HG02981 (cell line): ENCODE measurements around the gene CARD11.
A peak's percentile ranks its signal among the peaks of the same experiment; 100 is the strongest.
"Not testable (repeated sequence)": the region's sequence is repeated elsewhere in the genome, so short reads cannot be mapped to it uniquely, and the experiment has no call there.

ENCODE experiments used
- ATAC-seq: cut with Tn5 transposase; IDR thresholded peaks from one replicate; pipeline ENCODE4 v1.9.1; 2021; ENCODE audit warnings: mild to moderate bottlenecking, moderate library complexity; ENCODE audit not compliant: unreplicated experiment

CARD11 gene

DNA sequence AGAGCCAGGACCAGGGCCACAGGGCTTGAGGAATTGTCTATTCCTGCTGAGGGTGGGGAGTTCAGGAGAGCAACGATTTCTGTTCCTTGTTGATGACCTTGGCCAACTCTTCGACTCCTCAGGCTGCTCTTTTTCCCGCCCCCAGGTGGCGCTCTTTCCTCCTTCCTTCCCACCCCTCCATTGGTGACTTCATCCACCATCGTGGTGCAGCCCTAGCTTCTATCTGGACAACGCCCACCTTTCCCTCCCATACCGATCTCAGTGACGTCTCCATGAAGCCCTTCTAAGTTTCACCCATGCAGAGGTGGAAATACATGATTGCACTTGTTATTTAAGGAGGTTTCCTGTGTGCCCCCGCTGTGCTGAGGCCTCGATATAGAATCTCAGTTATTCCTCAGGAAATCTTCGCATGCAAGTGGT lies 22.1 kb upstream of the CARD11 start:
- peak; percentile 38 for ATAC-seq

DNA sequence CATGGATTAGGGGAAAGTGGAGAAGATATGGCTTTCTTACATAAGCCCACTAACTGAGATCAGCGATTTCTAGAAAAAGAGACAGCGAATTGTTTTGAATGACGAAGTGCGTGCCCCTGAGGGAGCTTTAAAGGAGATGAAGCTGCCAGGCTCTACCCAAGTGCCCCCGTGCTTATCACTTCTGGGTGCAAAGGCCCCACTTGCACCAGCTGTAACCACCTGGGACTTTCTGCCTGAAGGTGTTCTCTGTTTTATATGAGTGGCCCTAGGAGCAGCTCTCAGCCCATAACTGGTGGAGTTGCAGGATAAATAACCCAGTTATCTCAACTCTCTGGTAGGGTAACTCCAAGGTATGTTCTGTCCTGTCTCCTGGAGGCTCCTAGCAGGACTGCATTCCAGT lies 20.4 kb upstream of the CARD11 start:
- no peak for ATAC-seq

DNA sequence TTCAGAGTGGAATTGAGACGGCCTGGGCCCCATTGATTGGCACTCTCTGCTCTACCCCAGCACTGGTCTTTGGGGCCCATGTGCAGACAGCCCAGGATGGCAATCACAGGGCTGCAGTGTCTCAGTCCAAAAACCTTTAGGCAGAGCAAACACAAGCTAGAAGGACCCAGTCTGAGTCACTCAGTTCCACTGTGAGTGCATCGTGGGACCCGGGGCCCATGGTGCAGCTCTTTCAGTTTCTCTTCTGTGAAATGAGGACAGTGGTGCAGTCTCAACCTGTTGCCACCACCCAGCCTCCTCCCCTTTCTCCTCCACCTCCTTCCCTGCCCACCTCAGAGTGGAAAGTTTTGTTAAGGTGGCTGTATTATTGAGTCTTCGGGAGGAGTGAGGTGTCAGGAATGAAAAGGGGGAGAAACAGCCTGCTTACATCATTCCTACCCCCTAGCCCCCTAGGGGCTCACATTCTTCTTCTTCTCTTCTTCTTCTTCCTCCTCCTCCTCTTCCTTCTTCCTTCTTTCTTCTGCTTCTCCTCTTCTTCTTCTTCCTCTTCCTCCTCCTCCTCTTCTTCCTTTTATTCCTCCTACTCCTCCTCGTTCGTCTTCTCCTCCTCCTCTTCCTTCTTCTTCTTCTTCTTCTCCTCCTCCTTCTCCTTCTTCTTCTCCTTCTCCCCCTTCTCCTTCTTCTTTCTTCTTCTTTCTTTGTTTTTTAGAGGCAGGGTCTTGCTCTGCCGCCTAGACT lies 19.5 kb upstream of the CARD11 start:
- peak; percentile 79 for ATAC-seq

DNA sequence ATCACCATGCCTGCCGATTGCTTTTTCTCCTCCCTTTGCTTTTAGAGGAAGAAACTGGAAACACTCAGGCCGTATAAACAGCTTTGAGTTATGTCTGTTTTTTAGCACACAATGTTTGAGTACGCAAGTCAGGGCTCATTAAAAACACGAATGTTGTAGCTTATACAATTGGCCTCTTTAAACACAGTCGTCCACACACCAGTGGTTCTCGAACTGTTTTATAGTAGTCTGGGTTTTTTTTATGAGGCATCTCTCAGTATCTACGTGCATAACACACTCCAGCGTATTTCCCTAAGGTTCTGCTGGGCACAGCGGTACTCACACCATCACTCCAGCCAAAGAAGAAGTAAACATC lies 13.4 kb upstream of the CARD11 start:
- no peak for ATAC-seq

DNA sequence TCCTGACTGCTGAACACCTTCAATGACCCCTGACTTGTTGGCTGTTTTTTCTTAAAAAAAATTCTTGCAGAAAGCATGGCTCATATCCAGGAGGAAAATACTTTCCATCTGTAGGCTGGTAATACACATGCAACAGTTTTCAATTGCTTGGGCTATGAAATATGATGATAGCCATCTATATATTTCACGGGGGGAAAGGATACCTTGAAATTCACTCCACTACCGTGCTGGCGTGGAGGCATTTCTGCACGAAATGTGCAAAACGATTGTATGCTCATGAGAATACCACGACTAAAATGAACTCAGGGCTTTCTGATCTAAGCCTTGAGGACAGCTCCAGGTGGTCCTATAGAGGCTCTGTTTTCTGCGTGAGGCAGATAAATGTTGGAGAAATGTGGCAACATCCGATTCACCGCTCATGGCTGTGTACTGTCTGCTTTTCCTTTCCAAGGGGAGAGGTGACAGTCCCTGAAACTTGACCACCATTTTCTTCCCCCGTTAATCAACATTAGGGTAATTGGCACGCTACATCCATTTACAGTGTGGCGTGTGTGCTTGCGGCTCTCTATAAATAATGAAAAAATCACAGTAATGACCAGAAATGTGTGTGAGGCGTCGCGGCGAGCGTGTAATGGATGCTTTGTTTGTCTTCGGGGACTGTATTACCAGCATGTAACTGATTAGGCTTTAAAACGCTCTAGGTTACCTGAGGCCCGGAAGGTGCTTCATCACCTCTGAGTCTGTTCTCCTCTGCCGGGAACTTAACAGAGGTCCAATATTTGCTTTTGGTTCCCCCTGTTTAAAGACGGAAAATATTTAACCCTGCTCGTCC lies 12.8 kb upstream of the CARD11 start:
- ATAC-seq: no peak

GRCh38 chr7:3055626-3056025 lies 12.0 kb upstream of the CARD11 start:
- ATAC-seq: no peak

- peak; percentile 68 for ATAC-seq
These were observed 692 bp downstream of the CARD11 start for GRCh38 chr7:3042861-3043489.

- ATAC-seq: no peak
These were observed 1.5 kb downstream of the CARD11 start for GRCh38 chr7:3041986-3042675.

DNA sequence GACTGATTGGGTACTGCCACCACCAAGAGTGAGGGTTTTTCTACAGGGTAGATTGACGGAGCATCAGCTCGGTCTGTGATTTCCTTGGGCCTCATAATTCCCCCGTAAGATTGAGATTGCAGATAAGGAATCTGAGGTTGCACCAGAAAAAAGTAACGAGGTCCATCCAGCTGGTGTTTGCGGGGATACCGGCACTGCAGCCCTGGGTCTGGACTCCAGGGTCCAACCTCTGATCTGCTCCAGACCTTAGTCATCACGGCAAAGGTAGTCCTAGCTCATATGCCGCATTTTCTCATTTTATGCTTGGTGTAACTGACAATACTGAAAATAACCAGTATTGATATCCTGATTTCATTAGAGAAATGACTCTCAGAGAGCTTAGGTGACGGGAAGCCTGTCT lies 3.9 kb downstream of the CARD11 start:
- ATAC-seq: no peak

DNA sequence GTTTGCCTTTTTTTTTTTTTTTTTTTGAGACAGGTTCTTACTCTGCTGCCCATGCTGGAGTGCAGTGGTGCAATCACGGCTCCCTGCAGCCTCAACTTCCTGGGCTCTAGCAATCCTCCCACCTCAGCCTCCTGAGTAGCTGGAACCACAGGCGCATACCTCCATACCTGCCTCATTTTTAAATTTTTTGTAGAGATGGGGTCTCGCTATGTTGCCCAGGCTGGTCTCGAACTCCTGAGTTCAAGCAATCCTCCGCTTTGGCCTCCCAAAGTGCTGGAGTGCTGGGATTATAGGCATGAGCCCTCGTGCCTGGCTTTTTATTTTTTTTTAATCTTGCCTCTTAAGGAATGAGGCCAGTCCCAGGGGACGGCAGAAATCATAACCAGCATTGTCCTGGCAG lies 5.7 kb downstream of the CARD11 start:
- ATAC-seq: not testable (repeated sequence)

DNA sequence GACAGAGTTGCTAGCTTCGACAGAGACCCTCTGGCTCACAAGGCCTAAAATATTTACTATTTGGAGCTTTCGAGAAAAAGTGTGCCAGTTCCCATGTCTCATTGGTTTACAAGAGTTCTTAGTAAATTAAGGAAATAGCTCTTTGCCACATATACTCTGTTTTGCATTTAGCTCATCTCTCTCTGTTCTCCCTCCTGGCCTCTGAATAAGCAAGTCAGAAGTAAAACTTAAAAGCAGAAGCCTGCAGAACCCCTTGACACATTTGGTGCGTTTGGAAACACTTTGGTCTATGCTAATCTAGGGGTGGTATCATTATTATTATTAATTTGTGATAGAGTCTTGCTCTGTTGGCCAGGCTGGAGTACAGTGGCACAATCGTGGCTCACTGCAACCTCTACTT lies 6.4 kb downstream of the CARD11 start:
- ATAC-seq: no peak

DNA sequence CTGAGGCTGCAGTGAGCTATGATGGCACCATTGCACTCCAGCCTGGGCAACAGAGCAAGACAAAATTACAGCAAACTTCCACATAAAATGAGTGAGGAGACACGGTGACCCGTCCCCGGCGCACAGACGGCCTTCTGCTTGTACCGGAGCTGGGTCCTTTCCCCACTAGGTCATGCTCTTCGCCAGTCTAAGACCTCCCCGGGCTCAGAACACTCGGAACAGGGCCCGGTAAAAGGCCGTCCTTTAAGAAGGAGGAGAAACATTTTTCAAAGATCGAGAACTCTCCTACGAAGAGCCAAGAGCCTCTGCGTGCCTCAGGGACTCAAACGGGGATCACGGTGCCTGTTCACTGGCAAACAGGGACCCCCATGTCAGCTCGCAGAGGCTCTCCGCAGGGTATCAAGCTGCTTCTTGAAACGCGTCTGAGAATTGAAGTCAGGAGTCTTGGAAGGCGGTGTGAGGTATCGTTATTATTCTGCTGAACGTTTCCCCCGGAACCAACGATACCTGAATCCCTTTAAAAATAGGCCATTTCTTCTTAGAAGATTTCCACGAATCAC lies 9.0 kb downstream of the CARD11 start:
- no peak for ATAC-seq

DNA sequence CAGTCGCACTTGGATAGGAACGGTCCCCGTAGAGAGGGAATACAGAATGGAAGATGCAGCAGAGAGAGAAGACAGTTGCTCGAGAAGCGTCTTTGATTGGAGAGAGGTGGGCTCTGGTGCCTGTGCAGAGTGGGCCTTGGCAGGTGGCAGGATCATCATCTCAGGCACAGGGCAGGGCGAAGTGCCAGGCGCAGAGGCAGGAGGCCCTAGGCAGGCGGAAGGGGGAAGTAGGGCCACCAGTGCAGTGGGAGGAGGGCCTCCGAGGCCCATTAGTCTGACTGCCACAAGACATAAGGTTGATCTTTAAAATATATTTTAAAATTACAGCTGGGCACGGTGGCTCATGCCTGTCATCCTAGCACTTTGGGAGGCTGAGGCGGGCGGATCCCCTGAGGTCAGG lies 10.1 kb downstream of the CARD11 start:
- ATAC-seq: no peak

DNA sequence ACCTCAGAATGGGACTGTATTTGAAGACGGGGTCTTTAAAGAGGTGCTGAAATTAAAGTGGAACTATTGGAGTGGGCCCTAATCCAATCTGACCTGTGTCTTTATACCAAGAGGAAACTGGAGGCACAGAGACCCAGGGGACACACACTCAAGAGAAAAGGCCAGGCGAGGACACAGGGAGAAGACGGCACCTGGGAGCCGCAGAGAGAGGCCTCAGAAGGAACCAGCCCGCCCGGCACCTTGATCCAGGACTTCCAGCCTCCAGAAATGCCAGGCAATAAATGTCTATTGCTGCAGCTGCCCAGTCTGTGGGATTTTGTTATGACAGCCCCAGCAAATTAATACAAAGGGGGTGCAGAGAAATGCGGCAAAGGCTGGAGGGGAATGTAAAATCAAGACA lies 10.5 kb downstream of the CARD11 start:
- no peak for ATAC-seq

DNA sequence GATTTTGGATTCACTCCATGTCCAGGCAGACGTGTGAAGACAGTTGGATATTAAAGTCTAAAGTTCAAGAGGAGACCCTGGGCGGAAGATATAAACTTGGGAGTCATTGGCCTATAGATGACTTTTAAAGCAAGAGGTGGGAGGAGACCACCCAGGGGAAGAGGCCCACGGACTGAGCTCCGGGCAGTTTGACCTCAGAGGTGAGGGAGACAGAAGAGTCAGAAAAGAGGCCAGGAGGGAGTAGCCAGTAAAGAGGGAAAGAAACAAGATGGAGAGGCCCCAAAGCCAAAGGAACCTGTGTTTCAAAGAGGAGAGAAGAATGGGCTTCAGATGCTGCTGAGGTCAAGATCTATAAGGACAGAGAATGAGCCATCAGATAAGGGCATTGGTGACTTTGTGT lies 11.4 kb downstream of the CARD11 start:
- ATAC-seq: no peak

DNA sequence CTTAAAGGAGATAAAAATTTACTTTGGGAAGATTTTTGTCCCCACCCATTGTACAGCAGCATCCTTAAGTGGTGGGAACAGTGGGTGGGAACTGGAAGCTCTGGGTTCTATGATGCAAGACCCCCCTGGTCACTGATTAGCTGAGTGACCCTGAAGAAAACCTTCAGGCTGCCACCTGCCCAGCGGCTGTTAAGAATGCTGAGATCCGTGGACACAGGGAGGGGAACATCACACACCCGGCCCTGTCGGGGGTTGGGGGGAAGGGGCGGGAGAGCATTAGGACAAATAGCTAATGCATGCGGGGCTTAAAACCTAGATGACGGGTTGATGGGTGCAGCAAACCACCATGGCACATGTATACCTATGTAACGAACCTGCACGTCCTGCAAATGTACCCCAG lies 14.5 kb downstream of the CARD11 start:
- no peak for ATAC-seq

GRCh38 chr7:3028758-3029093 lies 14.9 kb downstream of the CARD11 start:
- ATAC-seq: no peak

DNA sequence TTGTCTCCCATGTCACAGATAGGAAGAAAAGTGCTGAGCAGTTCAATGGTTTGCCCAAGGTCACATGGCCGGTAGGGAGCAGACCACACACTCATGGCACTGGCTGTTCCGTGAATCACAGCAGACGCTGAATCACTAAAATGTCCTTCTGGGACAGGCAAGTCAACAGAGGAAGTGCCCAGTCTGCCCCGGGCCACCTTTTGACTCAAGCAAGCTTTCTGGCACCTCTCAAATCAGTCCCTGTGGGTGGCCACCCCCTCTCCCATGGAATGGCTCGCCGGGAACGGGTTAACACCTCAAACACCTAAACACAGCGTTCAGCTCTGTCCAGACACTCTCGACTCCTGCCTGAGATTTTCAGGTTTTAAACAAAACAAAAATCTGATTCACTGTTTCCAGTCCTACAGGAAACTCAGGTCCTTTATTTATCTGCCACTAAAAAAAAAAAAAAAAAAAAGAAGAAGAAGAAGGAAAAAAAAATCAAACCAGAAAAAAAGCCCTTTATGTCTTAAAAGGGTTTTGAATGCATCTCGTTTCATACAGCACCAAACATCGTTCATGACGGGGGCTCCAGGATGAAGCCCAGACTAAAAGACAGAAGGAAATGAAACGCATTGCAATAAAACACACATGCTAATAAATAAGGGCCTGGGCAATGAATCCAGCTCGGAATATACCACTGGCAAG lies 15.5 kb downstream of the CARD11 start:
- no peak for ATAC-seq

- ATAC-seq: no peak
These were observed 16.4 kb downstream of the CARD11 start for GRCh38 chr7:3027005-3027845.

GRCh38 chr7:3025616-3026015 lies 18.1 kb downstream of the CARD11 start:
- ATAC-seq: no peak
